HepG2 (cell line): ENCODE data around the gene MYO5B. TPM values are rescaled to one million over a fixed set of nuclear protein-coding genes. Genes with fewer than 3 reads are reported as not detected.

Experiments
- PHB2 ChIP-seq: fragments of 450-650 bp; IDR thresholded peaks from 2 replicates; pipeline ENCODE4 v1.6.1; 2018; ENCODE audit not compliant: partially characterized antibody
- SP4 ChIP-seq: sonication (generic); formaldehyde crosslinking; IDR thresholded peaks from 2 replicates; pipeline ENCODE4 v1.8.1; 2023; ENCODE audit warnings: mild to moderate bottlenecking, missing genetic modification reagents
- ZIK1 ChIP-seq: sonication (generic); formaldehyde crosslinking; IDR thresholded peaks from 2 replicates; pipeline ENCODE4 v1.5.0; 2020; ENCODE audit warnings: mild to moderate bottlenecking, low read depth, missing genetic modification reagents, borderline replicate concordance
- polyA plus RNA-seq, 8 experiments: library from polyadenylated mRNA; depleted of rRNA in 3 of 8; stranded (reverse) in 7 of 8; unstranded in 1 of 8; fragments of >200 nt; fragmentation: Illumina TruSeq in 4 of 8; extraction: Trizol in 4 of 8; gene quantifications; 2 replicates each; pipeline versions ENCODE4 v1.2.1 to v1.2.3, GENCODE V29; 2011 to 2016; ENCODE audit warnings: low read depth in 4 of 8, missing spikeins in 1 of 8, mixed read lengths in 1 of 8; ENCODE audit not compliant: insufficient read depth in 1 of 8
- total RNA-seq, 5 experiments: library from RNA; depleted of rRNA; stranded (reverse); fragments of >200 nt; fragmentation: Illumina TruSeq; extraction: Trizol; gene quantifications; 2 replicates each; pipeline ENCODE4 v1.2.3, GENCODE V29; 2016; ENCODE audit warnings: low read depth in 1 of 5
- TF ChIP-seq, protein P1 (sequence below): sonication (generic); formaldehyde crosslinking; IDR thresholded peaks from 2 replicates; pipeline ENCODE4 v1.5.0; 2020; ENCODE audit warnings: mild to moderate bottlenecking, missing genetic modification reagents, borderline replicate concordance
- TF ChIP-seq, protein P2 (sequence below): sonication (generic); formaldehyde crosslinking; IDR thresholded peaks from 2 replicates; pipeline ENCODE4 v1.5.0; 2020; ENCODE audit warnings: mild to moderate bottlenecking, missing genetic modification reagents
- TF ChIP-seq, protein P3 (sequence below): sonication (generic); formaldehyde crosslinking; IDR thresholded peaks from 2 replicates; pipeline ENCODE4 v1.4.0; 2020; ENCODE audit warnings: missing genetic modification reagents, borderline replicate concordance
- TF ChIP-seq, protein P4 (sequence below): IDR thresholded peaks from 2 replicates; pipeline ENCODE4 v1.6.1; 2016
- TF ChIP-seq, protein P5 (sequence below): sonication (generic); formaldehyde crosslinking; IDR thresholded peaks from 2 replicates; pipeline ENCODE4 v1.9.0; 2021; ENCODE audit warnings: missing genetic modification reagents, borderline replicate concordance

Gene MYO5B
- total and polyA plus RNA-seq, 2 of the 13 experiments (the other 11 are each of a cell fraction or from before 2014, with no cell fraction given): 13.1 to 24.0 TPM

DNA sequence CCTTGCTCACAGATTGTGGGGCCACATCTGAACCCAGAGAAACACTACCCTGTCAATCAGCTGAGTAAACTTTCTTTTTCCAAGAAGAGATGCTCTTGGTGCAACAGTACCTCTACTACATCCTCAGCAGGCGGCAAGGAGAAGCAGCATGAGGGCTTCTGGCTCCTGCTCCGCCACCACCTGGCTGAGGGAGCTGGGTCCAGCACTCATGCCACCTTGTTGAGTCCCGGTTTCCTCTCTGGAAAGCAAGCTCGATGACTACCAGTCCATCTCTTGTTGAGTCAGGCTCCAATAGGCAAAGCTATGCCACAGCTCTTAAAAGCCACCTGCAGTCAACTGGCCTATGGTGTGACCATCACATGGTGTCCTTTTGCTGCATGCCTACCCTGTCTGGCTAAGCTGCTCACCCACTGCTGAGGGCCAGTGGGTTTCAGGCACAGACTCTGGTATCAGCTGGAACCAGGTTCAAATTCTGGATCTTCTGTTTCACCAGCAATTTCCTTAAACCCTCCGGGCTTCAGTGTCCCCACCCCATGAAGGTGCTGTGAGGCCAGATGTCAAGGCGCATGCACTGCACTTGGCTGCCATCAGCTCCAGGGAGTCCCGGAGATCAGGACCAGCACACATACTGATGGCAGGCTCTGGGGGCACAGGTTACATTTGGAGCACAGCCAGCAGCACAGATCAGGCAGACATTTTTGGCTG is 339.1 kb downstream of the MYO5B start (continued):
- TF ChIP-seq, protein P1, sequence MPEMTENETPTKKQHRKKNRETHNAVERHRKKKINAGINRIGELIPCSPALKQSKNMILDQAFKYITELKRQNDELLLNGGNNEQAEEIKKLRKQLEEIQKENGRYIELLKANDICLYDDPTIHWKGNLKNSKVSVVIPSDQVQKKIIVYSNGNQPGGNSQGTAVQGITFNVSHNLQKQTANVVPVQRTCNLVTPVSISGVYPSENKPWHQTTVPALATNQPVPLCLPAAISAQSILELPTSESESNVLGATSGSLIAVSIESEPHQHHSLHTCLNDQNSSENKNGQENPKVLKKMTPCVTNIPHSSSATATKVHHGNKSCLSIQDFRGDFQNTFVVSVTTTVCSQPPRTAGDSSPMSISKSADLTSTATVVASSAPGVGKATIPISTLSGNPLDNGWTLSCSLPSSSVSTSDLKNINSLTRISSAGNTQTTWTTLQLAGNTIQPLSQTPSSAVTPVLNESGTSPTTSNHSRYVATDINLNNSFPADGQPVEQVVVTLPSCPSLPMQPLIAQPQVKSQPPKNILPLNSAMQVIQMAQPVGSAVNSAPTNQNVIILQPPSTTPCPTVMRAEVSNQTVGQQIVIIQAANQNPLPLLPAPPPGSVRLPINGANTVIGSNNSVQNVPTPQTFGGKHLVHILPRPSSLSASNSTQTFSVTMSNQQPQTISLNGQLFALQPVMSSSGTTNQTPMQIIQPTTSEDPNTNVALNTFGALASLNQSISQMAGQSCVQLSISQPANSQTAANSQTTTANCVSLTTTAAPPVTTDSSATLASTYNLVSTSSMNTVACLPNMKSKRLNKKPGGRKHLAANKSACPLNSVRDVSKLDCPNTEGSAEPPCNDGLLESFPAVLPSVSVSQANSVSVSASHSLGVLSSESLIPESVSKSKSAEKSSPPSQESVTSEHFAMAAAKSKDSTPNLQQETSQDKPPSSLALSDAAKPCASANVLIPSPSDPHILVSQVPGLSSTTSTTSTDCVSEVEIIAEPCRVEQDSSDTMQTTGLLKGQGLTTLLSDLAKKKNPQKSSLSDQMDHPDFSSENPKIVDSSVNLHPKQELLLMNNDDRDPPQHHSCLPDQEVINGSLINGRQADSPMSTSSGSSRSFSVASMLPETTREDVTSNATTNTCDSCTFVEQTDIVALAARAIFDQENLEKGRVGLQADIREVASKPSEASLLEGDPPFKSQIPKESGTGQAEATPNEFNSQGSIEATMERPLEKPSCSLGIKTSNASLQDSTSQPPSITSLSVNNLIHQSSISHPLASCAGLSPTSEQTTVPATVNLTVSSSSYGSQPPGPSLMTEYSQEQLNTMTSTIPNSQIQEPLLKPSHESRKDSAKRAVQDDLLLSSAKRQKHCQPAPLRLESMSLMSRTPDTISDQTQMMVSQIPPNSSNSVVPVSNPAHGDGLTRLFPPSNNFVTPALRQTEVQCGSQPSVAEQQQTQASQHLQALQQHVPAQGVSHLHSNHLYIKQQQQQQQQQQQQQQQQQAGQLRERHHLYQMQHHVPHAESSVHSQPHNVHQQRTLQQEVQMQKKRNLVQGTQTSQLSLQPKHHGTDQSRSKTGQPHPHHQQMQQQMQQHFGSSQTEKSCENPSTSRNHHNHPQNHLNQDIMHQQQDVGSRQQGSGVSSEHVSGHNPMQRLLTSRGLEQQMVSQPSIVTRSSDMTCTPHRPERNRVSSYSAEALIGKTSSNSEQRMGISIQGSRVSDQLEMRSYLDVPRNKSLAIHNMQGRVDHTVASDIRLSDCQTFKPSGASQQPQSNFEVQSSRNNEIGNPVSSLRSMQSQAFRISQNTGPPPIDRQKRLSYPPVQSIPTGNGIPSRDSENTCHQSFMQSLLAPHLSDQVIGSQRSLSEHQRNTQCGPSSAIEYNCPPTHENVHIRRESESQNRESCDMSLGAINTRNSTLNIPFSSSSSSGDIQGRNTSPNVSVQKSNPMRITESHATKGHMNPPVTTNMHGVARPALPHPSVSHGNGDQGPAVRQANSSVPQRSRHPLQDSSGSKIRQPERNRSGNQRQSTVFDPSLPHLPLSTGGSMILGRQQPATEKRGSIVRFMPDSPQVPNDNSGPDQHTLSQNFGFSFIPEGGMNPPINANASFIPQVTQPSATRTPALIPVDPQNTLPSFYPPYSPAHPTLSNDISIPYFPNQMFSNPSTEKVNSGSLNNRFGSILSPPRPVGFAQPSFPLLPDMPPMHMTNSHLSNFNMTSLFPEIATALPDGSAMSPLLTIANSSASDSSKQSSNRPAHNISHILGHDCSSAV (CRISPR knock-in tag): no peak
- TF ChIP-seq, protein P2, sequence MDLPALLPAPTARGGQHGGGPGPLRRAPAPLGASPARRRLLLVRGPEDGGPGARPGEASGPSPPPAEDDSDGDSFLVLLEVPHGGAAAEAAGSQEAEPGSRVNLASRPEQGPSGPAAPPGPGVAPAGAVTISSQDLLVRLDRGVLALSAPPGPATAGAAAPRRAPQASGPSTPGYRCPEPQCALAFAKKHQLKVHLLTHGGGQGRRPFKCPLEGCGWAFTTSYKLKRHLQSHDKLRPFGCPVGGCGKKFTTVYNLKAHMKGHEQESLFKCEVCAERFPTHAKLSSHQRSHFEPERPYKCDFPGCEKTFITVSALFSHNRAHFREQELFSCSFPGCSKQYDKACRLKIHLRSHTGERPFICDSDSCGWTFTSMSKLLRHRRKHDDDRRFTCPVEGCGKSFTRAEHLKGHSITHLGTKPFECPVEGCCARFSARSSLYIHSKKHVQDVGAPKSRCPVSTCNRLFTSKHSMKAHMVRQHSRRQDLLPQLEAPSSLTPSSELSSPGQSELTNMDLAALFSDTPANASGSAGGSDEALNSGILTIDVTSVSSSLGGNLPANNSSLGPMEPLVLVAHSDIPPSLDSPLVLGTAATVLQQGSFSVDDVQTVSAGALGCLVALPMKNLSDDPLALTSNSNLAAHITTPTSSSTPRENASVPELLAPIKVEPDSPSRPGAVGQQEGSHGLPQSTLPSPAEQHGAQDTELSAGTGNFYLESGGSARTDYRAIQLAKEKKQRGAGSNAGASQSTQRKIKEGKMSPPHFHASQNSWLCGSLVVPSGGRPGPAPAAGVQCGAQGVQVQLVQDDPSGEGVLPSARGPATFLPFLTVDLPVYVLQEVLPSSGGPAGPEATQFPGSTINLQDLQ (CRISPR knock-in tag): no peak
- no peak for TF ChIP-seq PHB2
- TF ChIP-seq, protein P3, sequence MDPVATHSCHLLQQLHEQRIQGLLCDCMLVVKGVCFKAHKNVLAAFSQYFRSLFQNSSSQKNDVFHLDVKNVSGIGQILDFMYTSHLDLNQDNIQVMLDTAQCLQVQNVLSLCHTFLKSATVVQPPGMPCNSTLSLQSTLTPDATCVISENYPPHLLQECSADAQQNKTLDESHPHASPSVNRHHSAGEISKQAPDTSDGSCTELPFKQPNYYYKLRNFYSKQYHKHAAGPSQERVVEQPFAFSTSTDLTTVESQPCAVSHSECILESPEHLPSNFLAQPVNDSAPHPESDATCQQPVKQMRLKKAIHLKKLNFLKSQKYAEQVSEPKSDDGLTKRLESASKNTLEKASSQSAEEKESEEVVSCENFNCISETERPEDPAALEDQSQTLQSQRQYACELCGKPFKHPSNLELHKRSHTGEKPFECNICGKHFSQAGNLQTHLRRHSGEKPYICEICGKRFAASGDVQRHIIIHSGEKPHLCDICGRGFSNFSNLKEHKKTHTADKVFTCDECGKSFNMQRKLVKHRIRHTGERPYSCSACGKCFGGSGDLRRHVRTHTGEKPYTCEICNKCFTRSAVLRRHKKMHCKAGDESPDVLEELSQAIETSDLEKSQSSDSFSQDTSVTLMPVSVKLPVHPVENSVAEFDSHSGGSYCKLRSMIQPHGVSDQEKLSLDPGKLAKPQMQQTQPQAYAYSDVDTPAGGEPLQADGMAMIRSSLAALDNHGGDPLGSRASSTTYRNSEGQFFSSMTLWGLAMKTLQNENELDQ (CRISPR knock-in tag): no peak
- TF ChIP-seq, protein P4, sequence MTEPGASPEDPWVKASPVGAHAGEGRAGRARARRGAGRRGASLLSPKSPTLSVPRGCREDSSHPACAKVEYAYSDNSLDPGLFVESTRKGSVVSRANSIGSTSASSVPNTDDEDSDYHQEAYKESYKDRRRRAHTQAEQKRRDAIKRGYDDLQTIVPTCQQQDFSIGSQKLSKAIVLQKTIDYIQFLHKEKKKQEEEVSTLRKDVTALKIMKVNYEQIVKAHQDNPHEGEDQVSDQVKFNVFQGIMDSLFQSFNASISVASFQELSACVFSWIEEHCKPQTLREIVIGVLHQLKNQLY: no peak
- TF ChIP-seq, protein P5, sequence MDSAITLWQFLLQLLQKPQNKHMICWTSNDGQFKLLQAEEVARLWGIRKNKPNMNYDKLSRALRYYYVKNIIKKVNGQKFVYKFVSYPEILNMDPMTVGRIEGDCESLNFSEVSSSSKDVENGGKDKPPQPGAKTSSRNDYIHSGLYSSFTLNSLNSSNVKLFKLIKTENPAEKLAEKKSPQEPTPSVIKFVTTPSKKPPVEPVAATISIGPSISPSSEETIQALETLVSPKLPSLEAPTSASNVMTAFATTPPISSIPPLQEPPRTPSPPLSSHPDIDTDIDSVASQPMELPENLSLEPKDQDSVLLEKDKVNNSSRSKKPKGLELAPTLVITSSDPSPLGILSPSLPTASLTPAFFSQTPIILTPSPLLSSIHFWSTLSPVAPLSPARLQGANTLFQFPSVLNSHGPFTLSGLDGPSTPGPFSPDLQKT (CRISPR knock-in tag): no peak
- no peak for TF ChIP-seq SP4
- no peak for TF ChIP-seq ZIK1 (CRISPR knock-in tag)
- TF ChIP-seq, all 625 proteins: peak for 0
